PC-9 (cell line): ENCODE data around the gene VWA8.

Experiments
- CTCF ChIP-seq: fragments of 200-600 bp; sonication (generic); conservative IDR thresholded peaks from 2 replicates; pipeline ENCODE4 v1.6.1; 2017; ENCODE audit warnings: mixed run types, antibody characterized with exemption, mild to moderate bottlenecking, moderate library complexity
- EZH2 ChIP-seq: fragments of 200-600 bp; sonication (generic); IDR thresholded peaks from 2 replicates; pipeline ENCODE4 v1.8.0; 2017; ENCODE audit warnings: antibody characterized with exemption, low read depth

GRCh38 chr13:41611385-41611784, 349.5 kb downstream of the VWA8 start:
- TF ChIP-seq CTCF (no peak), EZH2 (no peak)
